Measurements from ENCODE around the gene PGAM5. TPM values are rescaled to one million over a fixed set of nuclear protein-coding genes. Genes with fewer than 3 reads are reported as not detected.

PGAM5 gene
- total RNA-seq, 1 experiment from 2014 or later, result 101 TPM

GRCh38 chr12:132735496-132735895 lies 24.9 kb downstream of the PGAM5 start:
- intact Hi-C loops (cut with micrococcal nuclease; ENCODE audit: unreplicated experiment), result no loop called here
- no peak for DNase-seq
- no peak for TF ChIP-seq CTCF (IDR thresholded peaks at IDR 0.05; ENCODE audit: unreplicated experiment)
- no peaks in the 10 kb centered on the region for H3K27me3 Mint-ChIP-seq (ENCODE audit: unreplicated experiment)
- H3K4me1 Mint-ChIP-seq (ENCODE audit: low read depth, unreplicated experiment), result no peaks in the 10 kb centered on the region
- no peak overlapping the region for H3K27ac Mint-ChIP-seq (ENCODE audit: unreplicated experiment)
- no peak overlapping the region for H3K4me3 Mint-ChIP-seq (ENCODE audit: low read depth, unreplicated experiment)
- peaks cover 2% of the 10 kb centered on the region for H3K9me3 Mint-ChIP-seq (ENCODE audit: low read depth, unreplicated experiment)
- no TSS peak for BruUV-seq (replicated peaks)
- peaks cover 96% of the 10 kb centered on the region for H3K36me3 Mint-ChIP-seq (ENCODE audit: insufficient read depth, unreplicated experiment)
- CTCF ChIA-PET, result no interaction called here

GRCh38 chr12:132736378-132736777 lies 25.7 kb downstream of the PGAM5 start:
- no peak for DNase-seq
- CTCF ChIA-PET, result no interaction called here
- Mint-ChIP-seq H3K36me3 (ENCODE audit: insufficient read depth, unreplicated experiment) (peaks cover 96% of the 10 kb centered on the region), H3K27ac (ENCODE audit: unreplicated experiment) (no peak overlapping the region), H3K4me3 (ENCODE audit: low read depth, unreplicated experiment) (no peak overlapping the region), H3K27me3 (ENCODE audit: unreplicated experiment) (no peaks in the 10 kb centered on the region), H3K4me1 (ENCODE audit: low read depth, unreplicated experiment) (no peaks in the 10 kb centered on the region), H3K9me3 (ENCODE audit: low read depth, unreplicated experiment) (peaks cover 2% of the 10 kb centered on the region)
- no peak for TF ChIP-seq CTCF (IDR thresholded peaks at IDR 0.05; ENCODE audit: unreplicated experiment)
- BruUV-seq (replicated peaks), result no TSS peak
- intact Hi-C loops (cut with micrococcal nuclease; ENCODE audit: unreplicated experiment), result no loop called here

GRCh38 chr12:132736913-132737312 lies 26.3 kb downstream of the PGAM5 start:
- H3K27ac Mint-ChIP-seq (ENCODE audit: unreplicated experiment), result no peak overlapping the region
- CTCF ChIA-PET, result no interaction called here

GRCh38 chr12:132739600-132740312 lies 29.1 kb downstream of the PGAM5 start:
- BruUV-seq (replicated peaks), result no TSS peak
- H3K27me3 Mint-ChIP-seq (ENCODE audit: unreplicated experiment), result no peaks in the 10 kb centered on the region
- no peak overlapping the region for H3K27ac Mint-ChIP-seq (ENCODE audit: unreplicated experiment)
- intact Hi-C loops (cut with micrococcal nuclease; ENCODE audit: unreplicated experiment), result no loop called here
- H3K36me3 Mint-ChIP-seq (ENCODE audit: insufficient read depth, unreplicated experiment), result peaks cover 99% of the 10 kb centered on the region
- no peak overlapping the region for H3K4me3 Mint-ChIP-seq (ENCODE audit: low read depth, unreplicated experiment)
- CTCF ChIA-PET, result no interaction called here
- DNase-seq, result no peak
- peaks cover 17% of the 10 kb centered on the region for H3K4me1 Mint-ChIP-seq (ENCODE audit: low read depth, unreplicated experiment)
- no peak for TF ChIP-seq CTCF (IDR thresholded peaks at IDR 0.05; ENCODE audit: unreplicated experiment)
- H3K9me3 Mint-ChIP-seq (ENCODE audit: low read depth, unreplicated experiment), result peaks cover 3% of the 10 kb centered on the region

More at GRCh38 chr12:132736913-132737312, 26.3 kb downstream of the PGAM5 start:
- H3K27me3 Mint-ChIP-seq (ENCODE audit: unreplicated experiment), result no peaks in the 10 kb centered on the region
- H3K4me1 Mint-ChIP-seq (ENCODE audit: low read depth, unreplicated experiment), result no peaks in the 10 kb centered on the region
- peaks cover 96% of the 10 kb centered on the region for H3K36me3 Mint-ChIP-seq (ENCODE audit: insufficient read depth, unreplicated experiment)
- no peaks in the 10 kb centered on the region for H3K9me3 Mint-ChIP-seq (ENCODE audit: low read depth, unreplicated experiment)
- no TSS peak for BruUV-seq (replicated peaks)
- intact Hi-C loops (cut with micrococcal nuclease; ENCODE audit: unreplicated experiment), result no loop called here
- no peak overlapping the region for H3K4me3 Mint-ChIP-seq (ENCODE audit: low read depth, unreplicated experiment)
- DNase-seq, result no peak
- no peak for TF ChIP-seq CTCF (IDR thresholded peaks at IDR 0.05; ENCODE audit: unreplicated experiment)

Data from Calu3 (cell line).